Right lobe of liver (tissue), 6 donors: ENCODE data around the gene TAS2R60. TPM values are rescaled to one million over a fixed set of nuclear protein-coding genes. Genes with fewer than 3 reads are reported as not detected.

Source experiments
- ATAC-seq, 4 donors: fragments of 200-7000 bp; cut with Tn5 transposase; one replicate each; pipeline ENCODE4 v1.9.1; 2020; ENCODE audit warnings: mild to moderate bottlenecking in 4 of 4, moderate library complexity in 4 of 4
- DNase-seq, 3 donors: peaks; one replicate each; pipeline ENCODE4 v3.0.0-alpha.2; 2020
- H3K27ac ChIP-seq, 3 donors: fragments of 200-600 bp; one replicate each; pipeline ENCODE4 v1.8.0; 2022
- H3K27me3 ChIP-seq, 2 donors: fragments of 200-600 bp; one replicate each; pipeline ENCODE4 v1.8.0; 2022
- H3K36me3 ChIP-seq, 4 donors: fragments of 200-600 bp; sonication (generic) in 1 of 4; one replicate each; pipeline versions ENCODE4 v1.5.1 to v1.8.0; 2017 to 2022; ENCODE audit warnings: control low read depth in 1 of 4
- H3K4me1 ChIP-seq, 4 donors: fragments of 200-600 bp; sonication (generic) in 1 of 4; one replicate each; pipeline versions ENCODE4 v1.5.1 to v1.8.0; 2017 to 2022; ENCODE audit warnings: control low read depth in 1 of 4
- H3K4me3 ChIP-seq, 3 donors: fragments of 200-600 bp; one replicate each; pipeline ENCODE4 v1.8.0; 2022
- H3K9me3 ChIP-seq, 4 donors: fragments of 200-600 bp; sonication (generic) in 1 of 4; one replicate each; pipeline versions ENCODE4 v1.5.1 to v1.8.0; 2017 to 2022; ENCODE audit warnings: control low read depth in 1 of 4
- POLR2A ChIP-seq: fragments of 450-650 bp; IDR thresholded peaks from one replicate; pipeline ENCODE4 v1.6.1; 2017; ENCODE audit warnings: antibody characterized with exemption, mild to moderate bottlenecking
- WGBS: methylation state at CpG from one replicate; pipeline ENCODE4 v1.1.6; 2018; ENCODE audit warnings: low coverage, low lambda C conversion rate; ENCODE audit not compliant: insufficient coverage; ENCODE audit errors: missing lambda C conversion rate; 5-methylcytosine and 5-hydroxymethylcytosine counted together
- intact Hi-C, 2 donors: fragments of 100-400 bp; cut with DNase I; formaldehyde crosslinking; loops; one replicate each; pipeline versions ENCODE4 v1.11.2 to v1.14.1; 2022
- total RNA-seq, 6 experiments: library from RNA; depleted of rRNA in 2 of 6; stranded (reverse); fragments of >200 nt in 2 of 6; fragmentation: NEBNext Ultra II Directional in 3 of 6; extraction: Animal tissue kit (Norgen Biotek cat#: 25700) in 3 of 6; gene quantifications; one replicate each; pipeline versions ENCODE4 v1.1.0 to v1.2.4, GENCODE V29; 2016 to 2023
- TF ChIP-seq, protein P1 (sequence below), 4 donors: fragments of 200-600 bp in 3 of 4; fragments of 450-650 bp in 1 of 4; IDR thresholded peaks; one replicate each; pipeline versions ENCODE4 v1.5.1 to v1.8.0; 2016 to 2022; ENCODE audit warnings: antibody characterized with exemption in 4 of 4, mild to moderate bottlenecking in 2 of 4
- donor health status: DM: no; HTN: yes; CAD: no.
- donor health status: DM: no; HTN: no; CAD: no.
- donor health status: DM: no; HTN: no; CAD: no.
- donor health status: DM: no; HTN: yes; CAD: no.
- donor health status: DM: no; HTN: yes; CAD: no.

TAS2R60 gene
- total RNA-seq, 6 experiments from 2014 or later, result 0.35 TPM; not detected in 5

DNA sequence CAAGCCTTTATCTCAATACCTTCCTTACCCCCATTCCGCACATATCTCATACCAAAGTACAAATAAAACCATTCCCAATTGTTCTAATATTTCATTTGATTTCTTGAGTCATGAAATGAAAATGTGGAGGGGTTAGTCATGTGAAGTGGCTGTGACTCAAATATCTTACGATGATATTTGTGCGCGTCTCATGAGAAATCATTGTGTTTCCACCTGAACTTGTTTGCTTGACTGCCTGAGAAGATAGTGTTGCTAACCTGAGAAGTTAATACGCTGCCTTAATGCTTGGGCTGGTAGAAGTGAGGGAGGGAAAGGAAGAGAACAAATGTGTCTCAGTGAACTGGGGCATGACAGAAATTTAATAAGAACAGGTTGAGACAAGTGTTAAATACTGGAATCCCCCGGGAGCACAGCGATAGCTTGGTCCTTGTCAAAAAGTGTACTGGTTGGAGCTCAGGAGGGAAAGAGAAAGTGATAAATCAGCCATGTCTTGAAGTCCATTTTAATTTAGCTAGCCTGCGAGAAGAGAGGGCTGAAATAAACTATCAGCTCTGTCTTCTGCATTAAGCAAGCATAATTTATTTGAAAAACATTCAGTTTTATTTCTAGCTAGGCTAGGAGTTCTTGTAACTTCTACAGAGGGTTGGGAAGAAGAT, 27.4 kb upstream of the TAS2R60 start:
- Histone ChIP-seq H3K4me1 (peaks cover 0 to 8% (median 0%) of the 10 kb centered on the region in 4 donors), H3K9me3 (no peaks in the 10 kb centered on the region), H3K27me3 (no peaks in the 10 kb centered on the region), H3K36me3 (no peaks in the 10 kb centered on the region), H3K4me3 (no peak overlapping the region), H3K27ac (no peak overlapping the region)
- WGBS, result 86% methylated on average over 8 of the region's 8 CpGs
- intact Hi-C loops, result loop anchor here (5.0 to 10.0 kb wide), 2 partner anchors 91 to 94 kb away; no protein-coding TSS in a partner anchor
- no peak for ATAC-seq
- DNase-seq, result no peak
- TF ChIP-seq, protein P1, sequence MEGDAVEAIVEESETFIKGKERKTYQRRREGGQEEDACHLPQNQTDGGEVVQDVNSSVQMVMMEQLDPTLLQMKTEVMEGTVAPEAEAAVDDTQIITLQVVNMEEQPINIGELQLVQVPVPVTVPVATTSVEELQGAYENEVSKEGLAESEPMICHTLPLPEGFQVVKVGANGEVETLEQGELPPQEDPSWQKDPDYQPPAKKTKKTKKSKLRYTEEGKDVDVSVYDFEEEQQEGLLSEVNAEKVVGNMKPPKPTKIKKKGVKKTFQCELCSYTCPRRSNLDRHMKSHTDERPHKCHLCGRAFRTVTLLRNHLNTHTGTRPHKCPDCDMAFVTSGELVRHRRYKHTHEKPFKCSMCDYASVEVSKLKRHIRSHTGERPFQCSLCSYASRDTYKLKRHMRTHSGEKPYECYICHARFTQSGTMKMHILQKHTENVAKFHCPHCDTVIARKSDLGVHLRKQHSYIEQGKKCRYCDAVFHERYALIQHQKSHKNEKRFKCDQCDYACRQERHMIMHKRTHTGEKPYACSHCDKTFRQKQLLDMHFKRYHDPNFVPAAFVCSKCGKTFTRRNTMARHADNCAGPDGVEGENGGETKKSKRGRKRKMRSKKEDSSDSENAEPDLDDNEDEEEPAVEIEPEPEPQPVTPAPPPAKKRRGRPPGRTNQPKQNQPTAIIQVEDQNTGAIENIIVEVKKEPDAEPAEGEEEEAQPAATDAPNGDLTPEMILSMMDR (IDR thresholded peaks at IDR 0.05), result no peak
- no peak for TF ChIP-seq POLR2A

DNA sequence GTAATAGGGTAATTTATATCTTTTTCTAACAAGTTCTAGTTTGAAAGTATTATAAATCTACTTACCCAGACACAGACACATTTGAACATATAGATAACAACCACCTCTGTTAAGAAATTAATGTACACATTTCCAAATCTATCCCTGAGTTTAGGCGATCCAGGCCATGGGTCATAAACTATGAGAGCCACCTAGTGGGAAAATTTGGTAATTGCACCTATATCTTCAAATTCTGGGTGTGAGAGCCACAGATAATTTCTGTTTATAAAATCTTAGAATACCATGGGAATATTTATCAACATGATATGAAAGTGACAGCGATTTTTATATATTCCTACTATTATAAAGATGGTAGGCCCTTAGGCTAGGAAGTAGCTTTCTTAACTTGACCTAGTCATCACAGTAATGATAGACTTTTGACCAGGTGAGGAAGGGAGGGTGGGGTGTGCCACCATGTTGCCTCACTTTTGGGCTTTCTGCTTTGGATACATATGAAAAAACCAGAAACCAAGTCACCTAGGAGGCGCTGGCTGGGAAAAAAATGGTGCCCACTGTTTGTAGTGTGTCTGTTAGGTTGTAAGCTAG, 26.6 kb upstream of the TAS2R60 start:
- Histone ChIP-seq H3K36me3 (no peaks in the 10 kb centered on the region), H3K4me1 (peaks cover 0 to 8% (median 0%) of the 10 kb centered on the region in 4 donors), H3K4me3 (no peak overlapping the region), H3K27me3 (no peaks in the 10 kb centered on the region), H3K27ac (no peak overlapping the region), H3K9me3 (no peaks in the 10 kb centered on the region)
- intact Hi-C loops, result loop anchor here (5.0 to 10.0 kb wide), 2 partner anchors 92 to 94 kb away; no protein-coding TSS in a partner anchor
- WGBS, result 0% methylated on average over 3 of the region's 3 CpGs
- DNase-seq, result no peak
- TF ChIP-seq, protein P1 (IDR thresholded peaks at IDR 0.05), result peak; percentile 77 to 83 (median 79)
- TF ChIP-seq POLR2A, result no peak
- peak; percentile 72 to 88 (median 80) for ATAC-seq

DNA sequence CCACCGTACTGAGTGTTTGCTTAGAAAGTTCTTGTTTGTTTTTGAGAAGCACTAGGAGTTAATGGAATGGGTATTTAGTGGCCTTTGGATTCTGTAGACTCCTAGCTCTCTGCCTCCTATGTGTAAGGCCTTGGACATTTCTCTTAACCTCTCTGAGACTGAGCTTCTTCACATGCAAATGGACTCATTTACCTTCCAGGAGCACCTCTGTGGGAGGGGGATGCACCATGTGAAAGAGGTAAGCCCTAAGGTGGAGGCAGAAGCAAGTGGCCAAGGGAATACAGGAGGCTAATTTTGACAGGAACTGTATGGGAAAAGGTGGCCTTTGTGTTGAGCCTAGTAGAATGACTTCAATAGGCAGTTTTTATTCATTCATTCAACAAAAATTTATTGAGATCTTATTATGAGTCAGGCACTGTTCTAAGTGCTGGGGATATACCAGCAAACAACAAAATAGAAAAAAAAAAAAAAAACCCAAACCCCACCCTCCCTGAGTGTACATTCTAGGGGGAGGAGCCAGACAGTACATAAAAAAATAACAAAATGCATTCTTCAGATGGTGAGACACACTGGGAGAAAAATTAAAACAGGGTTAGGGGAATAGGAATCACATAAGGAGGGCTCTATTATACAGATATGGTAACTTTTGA, 25.4 kb upstream of the TAS2R60 start:
- no peaks in the 10 kb centered on the region for H3K36me3 ChIP-seq
- peaks cover 0 to 8% (median 0%) of the 10 kb centered on the region in 4 donors for H3K4me1 ChIP-seq
- 25% methylated on average over 1 of the region's 1 CpG for WGBS
- H3K4me3 ChIP-seq, result no peak overlapping the region
- no peak overlapping the region for H3K27ac ChIP-seq
- DNase-seq (no peak), ATAC-seq (no peak)
- H3K27me3 ChIP-seq, result no peaks in the 10 kb centered on the region
- intact Hi-C loops, result loop anchor here (5.0 to 10.0 kb wide), 2 partner anchors 93 to 96 kb away; no protein-coding TSS in a partner anchor
- no peaks in the 10 kb centered on the region for H3K9me3 ChIP-seq
- TF ChIP-seq POLR2A, result no peak

DNA sequence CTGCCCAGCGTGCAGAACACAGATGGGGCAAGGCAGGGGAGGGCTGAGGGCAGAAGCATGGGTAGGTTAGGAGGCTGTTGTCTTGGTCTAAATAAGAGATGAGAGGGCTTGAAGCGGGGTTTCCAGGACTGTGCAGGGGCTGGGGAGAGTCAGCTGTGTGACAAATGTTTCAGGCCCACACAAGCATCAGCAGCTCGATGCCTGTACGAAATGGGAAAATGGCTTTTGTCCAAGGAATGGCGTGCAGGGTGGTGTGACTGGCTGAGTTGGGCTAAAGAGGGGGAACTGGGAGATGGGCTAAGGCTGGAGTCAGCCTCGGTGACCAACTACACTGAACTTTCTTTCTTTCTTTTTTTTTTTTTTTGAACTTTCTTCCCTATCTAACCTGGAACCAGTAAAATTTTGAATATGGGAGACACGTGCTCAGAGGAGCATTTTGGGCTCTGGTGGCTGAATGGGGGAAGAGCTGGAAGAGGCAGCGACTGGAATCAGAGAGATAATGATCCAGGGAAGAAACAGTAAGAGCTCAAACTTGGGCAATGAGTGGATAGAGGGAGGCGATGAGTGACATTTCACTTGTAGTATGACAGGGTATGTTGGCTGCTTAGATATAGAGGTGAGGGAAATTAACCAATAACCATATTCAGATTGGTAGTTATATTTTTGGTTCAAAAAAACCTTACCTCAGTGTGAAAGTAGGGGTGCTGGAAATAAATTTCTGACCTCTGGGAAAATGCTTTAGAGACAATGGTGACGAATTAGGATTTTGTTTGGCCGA, 24.4 kb upstream of the TAS2R60 start:
- no peak overlapping the region for H3K27ac ChIP-seq
- no peaks in the 10 kb centered on the region for H3K27me3 ChIP-seq
- DNase-seq (no peak), ATAC-seq (no peak)
- TF ChIP-seq, protein P1 (IDR thresholded peaks at IDR 0.05), result no peak
- TF ChIP-seq POLR2A, result no peak
- 87% methylated on average over 11 of the region's 11 CpGs for WGBS
- H3K36me3 ChIP-seq, result no peaks in the 10 kb centered on the region
- peaks cover 0 to 8% (median 0%) of the 10 kb centered on the region in 4 donors for H3K4me1 ChIP-seq
- intact Hi-C loops, result loop anchor here (5.0 to 10.0 kb wide), 2 partner anchors 94 to 97 kb away; no protein-coding TSS in a partner anchor
- no peaks in the 10 kb centered on the region for H3K9me3 ChIP-seq
- H3K4me3 ChIP-seq, result no peak overlapping the region
